MM.1S (cell line): ENCODE results near the gene ATG4D.

Experiments used
- DNase-seq: peaks from one replicate; pipeline ENCODE4 v3.0.0-alpha.2; 2015
- H2AFZ ChIP-seq: fragments of 300-600 bp; sonication (generic); 2 replicates; pipeline ENCODE4 v1.6.0; 2016; ENCODE audit warnings: antibody characterized with exemption, low read length
- H3F3A ChIP-seq: fragments of 300-600 bp; sonication (generic); 2 replicates; pipeline ENCODE4 v1.6.1; 2016; ENCODE audit warnings: mild to moderate bottlenecking, antibody characterized with exemption, low read length, moderate library complexity, mixed read lengths; ENCODE audit not compliant: insufficient read depth
- H3K27ac ChIP-seq: fragments of 300-600 bp; sonication (generic); 2 replicates; pipeline ENCODE4 v1.5.1; 2016; ENCODE audit warnings: mild to moderate bottlenecking, low read length
- H3K27me3 ChIP-seq: fragments of 300-600 bp; sonication (generic); replicated peaks from 2 replicates; pipeline ENCODE4 v1.6.0; 2016; ENCODE audit warnings: low read length; ENCODE audit not compliant: insufficient read depth
- H3K36me3 ChIP-seq: fragments of 300-600 bp; sonication (generic); replicated peaks from 2 replicates; pipeline ENCODE4 v1.6.1; 2016; ENCODE audit warnings: mild to moderate bottlenecking, low read length, mixed read lengths; ENCODE audit not compliant: insufficient read depth
- H3K4me1 ChIP-seq: fragments of 300-600 bp; sonication (generic); 2 replicates; pipeline ENCODE4 v1.6.1; 2016; ENCODE audit warnings: low read length, mixed read lengths
- H3K4me2 ChIP-seq: fragments of 300-600 bp; sonication (generic); 2 replicates; pipeline ENCODE4 v1.6.0; 2016; ENCODE audit warnings: low read depth, low read length
- H3K4me3 ChIP-seq: fragments of 300-600 bp; sonication (generic); 2 replicates; pipeline ENCODE4 v1.5.1; 2016; ENCODE audit warnings: low read length, mixed read lengths
- H3K79me2 ChIP-seq: fragments of 300-600 bp; sonication (generic); 2 replicates; pipeline ENCODE4 v1.6.1; 2016; ENCODE audit warnings: mixed run types, low read length, mixed read lengths
- H3K9ac ChIP-seq: fragments of 300-600 bp; sonication (generic); 2 replicates; pipeline ENCODE4 v1.6.1; 2016; ENCODE audit warnings: low read length, mixed read lengths
- H3K9me2 ChIP-seq: fragments of 300-600 bp; sonication (generic); replicated peaks from 2 replicates; pipeline ENCODE4 v1.6.1; 2016; ENCODE audit warnings: mild to moderate bottlenecking, low read length, mixed read lengths; ENCODE audit not compliant: insufficient read depth
- H3K9me3 ChIP-seq: fragments of 300-600 bp; sonication (generic); replicated peaks from 2 replicates; pipeline ENCODE4 v1.6.1; 2016; ENCODE audit warnings: mild to moderate bottlenecking, low read length, mixed read lengths; ENCODE audit not compliant: insufficient read depth
- H4K20me1 ChIP-seq: fragments of 300-600 bp; sonication (generic); 2 replicates; pipeline ENCODE4 v1.6.1; 2016; ENCODE audit warnings: mild to moderate bottlenecking, low read length, moderate library complexity, mixed read lengths; ENCODE audit not compliant: insufficient read depth
- EZH2 ChIP-seq: fragments of 300-600 bp; sonication (generic); optimal IDR thresholded peaks from 2 replicates; pipeline ENCODE3; 2017; ENCODE audit warnings: low read depth, mild to moderate bottlenecking, antibody characterized with exemption, low read length, mixed read lengths
- EZH2phosphoT487 ChIP-seq: fragments of 300-600 bp; sonication (generic); IDR thresholded peaks from 2 replicates; pipeline ENCODE4 v1.6.1; 2018; ENCODE audit warnings: antibody characterized with exemption, low read length
- TF ChIP-seq, protein P1 (sequence below): fragments of 300-600 bp; sonication (generic); IDR thresholded peaks from 2 replicates; pipeline ENCODE4 v1.5.1; 2016; ENCODE audit warnings: antibody characterized with exemption, low read length, mixed read lengths

Gene ATG4D

DNA sequence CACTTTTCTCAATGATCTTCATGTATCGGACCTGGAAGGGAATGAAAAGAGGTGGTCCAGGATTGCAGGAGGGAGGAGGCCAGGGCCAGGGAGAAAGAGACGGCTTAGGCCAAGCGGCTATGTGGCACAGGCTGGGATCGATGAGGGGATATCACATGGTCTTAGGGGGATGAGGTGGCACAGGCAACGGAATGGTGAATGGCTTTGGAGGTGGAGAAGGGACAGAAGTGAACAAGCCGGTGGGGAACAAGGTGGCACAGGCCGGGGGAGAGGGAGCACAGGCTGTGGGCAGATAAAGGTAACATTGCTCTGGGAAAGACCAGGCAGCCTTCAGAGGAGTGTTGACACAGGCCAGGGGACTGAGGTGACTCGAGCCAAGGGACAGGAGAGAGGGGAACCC, 30.8 kb downstream of the ATG4D start:
- no peak for DNase-seq
- peaks cover 6% of the 10 kb centered on the region for H3F3A ChIP-seq
- no peaks in the 10 kb centered on the region for H3K9me3 ChIP-seq
- H3K9ac ChIP-seq = no peak overlapping the region
- H2AFZ ChIP-seq = no peak overlapping the region
- TF ChIP-seq, protein P1, sequence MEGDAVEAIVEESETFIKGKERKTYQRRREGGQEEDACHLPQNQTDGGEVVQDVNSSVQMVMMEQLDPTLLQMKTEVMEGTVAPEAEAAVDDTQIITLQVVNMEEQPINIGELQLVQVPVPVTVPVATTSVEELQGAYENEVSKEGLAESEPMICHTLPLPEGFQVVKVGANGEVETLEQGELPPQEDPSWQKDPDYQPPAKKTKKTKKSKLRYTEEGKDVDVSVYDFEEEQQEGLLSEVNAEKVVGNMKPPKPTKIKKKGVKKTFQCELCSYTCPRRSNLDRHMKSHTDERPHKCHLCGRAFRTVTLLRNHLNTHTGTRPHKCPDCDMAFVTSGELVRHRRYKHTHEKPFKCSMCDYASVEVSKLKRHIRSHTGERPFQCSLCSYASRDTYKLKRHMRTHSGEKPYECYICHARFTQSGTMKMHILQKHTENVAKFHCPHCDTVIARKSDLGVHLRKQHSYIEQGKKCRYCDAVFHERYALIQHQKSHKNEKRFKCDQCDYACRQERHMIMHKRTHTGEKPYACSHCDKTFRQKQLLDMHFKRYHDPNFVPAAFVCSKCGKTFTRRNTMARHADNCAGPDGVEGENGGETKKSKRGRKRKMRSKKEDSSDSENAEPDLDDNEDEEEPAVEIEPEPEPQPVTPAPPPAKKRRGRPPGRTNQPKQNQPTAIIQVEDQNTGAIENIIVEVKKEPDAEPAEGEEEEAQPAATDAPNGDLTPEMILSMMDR = no peak
- no peak for TF ChIP-seq EZH2
- TF ChIP-seq EZH2phosphoT487 = no peak
- H3K4me2 ChIP-seq = no peak overlapping the region
- H3K4me1 ChIP-seq = no peaks in the 10 kb centered on the region
- H3K36me3 ChIP-seq = no peaks in the 10 kb centered on the region
- no peaks in the 10 kb centered on the region for H3K79me2 ChIP-seq
- no peaks in the 10 kb centered on the region for H3K9me2 ChIP-seq
- no peak overlapping the region for H3K27ac ChIP-seq
- H4K20me1 ChIP-seq = no peaks in the 10 kb centered on the region
- H3K4me3 ChIP-seq = no peak overlapping the region
- H3K27me3 ChIP-seq = 0 out of 2 replicates have a peak, but pooled peaks cover 6% of the 10 kb centered on the region

DNA sequence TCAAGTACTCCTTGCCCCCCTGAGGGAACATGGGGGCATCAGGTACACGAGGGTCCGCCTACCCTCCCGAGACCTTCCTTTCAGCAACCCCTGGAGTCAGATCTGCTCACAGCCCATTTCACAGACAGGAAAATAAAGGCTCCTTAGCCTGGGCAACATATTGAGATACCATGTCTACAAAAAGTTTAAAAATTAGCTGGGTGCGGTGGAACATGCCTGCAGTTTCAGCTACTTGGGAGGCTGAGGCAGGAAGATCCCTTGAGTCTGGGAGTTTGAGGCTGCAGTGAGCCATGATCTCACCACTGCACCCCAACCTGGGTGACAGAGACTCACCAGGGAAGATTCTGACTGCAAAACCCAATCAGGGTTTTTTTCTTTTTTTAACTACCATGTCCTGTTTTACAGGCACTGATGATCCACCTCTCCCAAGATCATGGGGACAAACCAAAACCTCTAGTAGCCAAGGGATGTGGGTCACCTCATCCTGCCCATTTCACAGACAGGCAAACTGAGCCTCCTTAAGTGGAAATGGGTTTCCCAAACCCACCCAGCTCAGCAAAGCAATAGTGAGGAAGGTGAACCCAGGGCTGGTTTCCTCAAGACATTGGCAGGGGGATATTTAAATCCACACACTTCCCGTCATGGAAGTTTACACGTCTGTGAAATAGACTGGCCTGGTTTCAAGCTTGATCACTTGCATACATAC, 31.5 kb downstream of the ATG4D start:
- no peak overlapping the region for H3K4me2 ChIP-seq
- no peak for DNase-seq
- H3K79me2 ChIP-seq = no peaks in the 10 kb centered on the region

DNA sequence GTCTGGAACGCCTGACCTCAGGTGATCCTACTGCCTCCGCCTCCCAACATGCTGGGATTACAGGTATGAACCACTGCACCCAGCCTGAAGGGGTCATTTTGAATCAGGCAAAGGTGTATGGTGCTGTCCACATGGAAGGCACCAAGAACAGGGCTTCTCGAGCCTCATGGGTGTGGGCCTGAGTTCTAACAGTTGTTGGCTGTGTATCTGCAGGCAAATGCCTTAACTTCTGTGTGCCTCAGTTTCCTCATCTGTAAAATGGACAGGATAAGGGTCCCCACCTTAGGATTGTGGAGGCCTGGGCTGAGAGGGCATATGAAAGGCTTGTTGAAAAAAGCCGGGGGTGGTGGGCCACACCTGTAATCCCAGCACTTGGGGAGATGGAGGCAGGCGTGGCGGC, 34.2 kb downstream of the ATG4D start:
- Histone ChIP-seq H3K27ac (no peak overlapping the region), H3K9ac (no peak overlapping the region), H3K9me2 (no peaks in the 10 kb centered on the region), H3K4me2 (no peak overlapping the region), H3K4me1 (no peaks in the 10 kb centered on the region), H4K20me1 (no peaks in the 10 kb centered on the region), H3K4me3 (no peak overlapping the region), H3K9me3 (no peaks in the 10 kb centered on the region), H3K79me2 (no peaks in the 10 kb centered on the region), H2AFZ (no peak overlapping the region), H3F3A (no peaks in the 10 kb centered on the region), H3K27me3 (0 out of 2 replicates have a peak, but pooled peaks cover 6% of the 10 kb centered on the region), H3K36me3 (no peaks in the 10 kb centered on the region)
- no peak for DNase-seq
- TF ChIP-seq EZH2 (no peak), EZH2phosphoT487 (no peak)
- TF ChIP-seq, protein P1 = no peak

More for the DNA sequence above, 31.5 kb downstream of the ATG4D start:
- Histone ChIP-seq H3K4me1 (no peaks in the 10 kb centered on the region), H3K9me3 (no peaks in the 10 kb centered on the region), H3K27ac (no peak overlapping the region), H3K27me3 (0 out of 2 replicates have a peak, but pooled peaks cover 6% of the 10 kb centered on the region), H3K9me2 (no peaks in the 10 kb centered on the region), H3K36me3 (no peaks in the 10 kb centered on the region), H3K4me3 (no peak overlapping the region), H3K9ac (no peak overlapping the region), H2AFZ (no peak overlapping the region), H3F3A (no peaks in the 10 kb centered on the region), H4K20me1 (no peaks in the 10 kb centered on the region)
- TF ChIP-seq EZH2phosphoT487 (no peak), EZH2 (no peak)
- TF ChIP-seq, protein P1 = no peak
